NCI-H2196 treated with DMSO at 0.1 percent for 48 hours (cell line): ENCODE data around the gene GSG1L.

Source experiments
- DNase-seq: peaks from one replicate; lab custom pipeline; 2025; ENCODE audit not compliant: unreplicated experiment; lab: John Stamatoyannopoulos, UW

GSG1L gene

DNA sequence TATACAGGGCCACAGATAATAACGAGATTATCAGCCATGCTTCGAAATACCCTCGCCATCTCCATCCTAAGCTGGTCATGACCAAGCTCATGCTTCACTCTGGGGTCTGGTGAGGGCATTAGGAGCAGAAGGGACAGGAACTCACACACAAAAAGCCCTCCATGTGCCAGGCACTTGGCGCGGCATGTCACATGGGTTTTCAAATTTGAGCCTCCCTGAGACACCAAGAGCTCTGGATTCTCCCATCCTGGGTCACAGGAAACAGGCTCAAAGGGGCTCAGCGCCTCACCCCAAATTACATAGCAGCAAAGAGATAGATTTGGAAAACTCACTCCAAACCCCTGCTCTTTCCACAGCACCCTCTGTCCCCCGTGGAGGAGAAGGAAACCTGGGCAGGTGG, 239.5 kb downstream of the GSG1L start:
- DNase-seq = no peak

DNA sequence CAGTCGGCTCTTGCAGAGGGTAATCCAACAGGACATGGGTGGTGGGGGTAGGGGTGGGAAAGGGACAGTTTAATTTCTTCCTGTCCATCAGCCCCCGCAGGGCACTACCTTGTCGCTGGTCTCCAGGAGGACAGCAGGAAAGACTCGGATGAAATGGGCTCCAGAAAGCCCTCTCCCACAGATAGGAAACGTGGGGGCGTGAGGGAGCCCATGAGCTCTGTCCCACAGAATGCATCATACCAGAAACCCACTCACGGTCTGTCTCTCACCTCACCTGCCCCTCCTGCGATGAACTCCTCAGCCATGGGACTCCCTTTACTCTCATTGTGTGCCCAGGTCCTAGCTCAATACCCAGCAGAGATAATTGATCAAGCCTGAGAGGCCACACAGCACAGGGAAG, 240.1 kb downstream of the GSG1L start:
- no peak for DNase-seq

DNA sequence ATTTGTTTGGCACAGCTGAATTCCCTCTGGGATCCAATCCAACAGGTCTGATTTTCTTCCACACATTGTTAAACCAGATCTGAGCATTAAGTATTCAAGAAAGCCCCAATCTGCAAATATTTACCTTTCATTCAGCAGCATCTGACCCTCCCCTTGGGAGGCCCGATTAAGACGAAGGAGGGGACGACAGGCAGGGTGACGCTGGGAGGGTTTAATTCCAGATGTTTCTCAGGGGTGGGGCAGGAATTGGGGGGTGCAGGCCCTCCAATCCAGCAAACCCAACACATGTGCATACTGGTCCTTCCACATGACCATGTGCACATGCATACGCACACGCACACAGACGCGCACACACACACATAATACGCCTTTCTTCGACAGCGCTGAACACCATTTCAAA, 240.5 kb downstream of the GSG1L start:
- DNase-seq = no peak

DNA sequence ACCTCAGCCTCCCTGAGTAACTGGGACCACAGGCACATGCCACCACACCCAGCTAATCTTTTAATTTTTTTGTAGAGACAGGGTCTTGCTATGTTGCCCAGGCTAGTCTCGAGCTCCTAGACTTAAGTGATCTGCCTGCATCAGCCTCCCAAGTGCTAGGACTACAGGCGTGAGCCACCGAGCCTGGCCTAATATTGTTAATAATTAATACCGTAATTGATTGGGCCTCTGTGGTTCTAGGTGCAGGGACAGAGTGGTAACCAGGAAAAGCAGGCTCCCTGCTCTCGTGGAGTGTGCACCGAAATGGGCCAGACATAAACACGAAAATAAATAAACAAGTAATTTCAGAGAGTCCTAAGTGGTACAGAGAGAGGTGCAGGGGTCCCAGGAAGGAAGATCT, 241.0 kb downstream of the GSG1L start:
- no peak for DNase-seq

DNA sequence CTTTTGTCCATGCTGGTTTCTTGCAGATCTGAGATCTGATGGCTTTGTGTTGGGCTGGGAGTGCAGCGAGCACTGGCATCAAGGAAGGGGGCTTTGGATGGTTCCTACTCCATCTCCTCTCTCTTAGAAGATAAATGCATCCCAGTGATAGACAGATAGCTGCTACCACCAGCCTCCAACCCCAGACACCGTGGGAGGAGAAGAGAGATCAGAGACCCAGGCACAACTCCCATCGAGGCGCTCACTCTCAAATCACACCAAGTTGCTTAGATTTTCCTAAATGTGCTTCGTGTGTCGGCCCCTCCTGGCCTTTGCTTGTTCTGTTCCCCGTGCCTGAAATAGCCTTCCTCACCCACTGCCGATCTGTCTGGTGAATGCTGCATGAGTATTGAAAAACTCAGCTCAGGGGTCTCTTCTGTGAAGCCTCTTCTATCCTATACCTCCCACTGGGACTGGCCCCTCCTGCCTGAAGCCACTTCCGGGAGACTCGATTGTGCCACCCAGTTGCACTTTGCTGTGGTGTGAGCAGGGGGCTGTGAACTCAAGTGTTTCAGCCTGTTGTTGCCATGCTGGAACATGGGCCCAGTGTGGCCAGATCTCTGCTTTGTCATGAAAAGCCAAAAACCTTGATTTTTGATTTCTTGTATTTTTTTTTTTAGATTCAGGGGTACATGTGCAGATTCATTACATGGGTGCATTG, 242.7 kb downstream of the GSG1L start:
- no peak for DNase-seq

DNA sequence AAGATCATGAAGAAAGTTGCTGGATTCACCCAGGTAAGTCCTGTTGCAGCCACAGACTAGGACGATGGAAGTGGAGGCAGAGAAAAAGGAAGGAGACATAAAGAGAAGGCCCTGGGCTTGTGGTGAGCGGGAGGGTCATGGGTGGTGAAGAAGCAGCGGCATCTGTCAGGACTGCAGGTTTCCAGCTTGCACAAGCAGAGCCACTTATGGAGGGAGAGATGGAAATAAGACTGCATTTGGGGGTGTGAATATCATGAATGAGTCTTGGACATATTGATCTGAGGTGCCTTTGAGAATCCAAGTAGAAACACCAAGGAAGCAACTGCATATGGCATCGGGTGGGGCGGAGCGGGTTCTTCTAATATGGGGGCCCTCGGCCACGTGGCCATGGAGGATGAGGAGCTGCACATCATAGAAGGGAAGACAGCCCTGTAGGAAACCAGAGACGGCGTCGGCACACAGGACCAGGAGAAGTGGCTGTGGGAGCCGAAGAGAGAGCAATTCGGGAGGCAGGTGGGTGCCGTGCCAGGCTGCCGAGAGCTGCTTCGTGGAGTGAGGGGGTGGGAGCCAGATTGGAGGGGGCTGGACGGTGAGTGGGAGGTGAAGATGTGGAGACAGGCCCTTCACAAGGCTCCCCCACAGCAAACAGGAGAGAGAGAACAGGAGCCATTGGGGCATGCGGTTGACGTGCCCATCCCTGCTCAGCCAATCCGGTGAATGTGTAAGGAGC, 243.5 kb downstream of the GSG1L start:
- no peak for DNase-seq

DNA sequence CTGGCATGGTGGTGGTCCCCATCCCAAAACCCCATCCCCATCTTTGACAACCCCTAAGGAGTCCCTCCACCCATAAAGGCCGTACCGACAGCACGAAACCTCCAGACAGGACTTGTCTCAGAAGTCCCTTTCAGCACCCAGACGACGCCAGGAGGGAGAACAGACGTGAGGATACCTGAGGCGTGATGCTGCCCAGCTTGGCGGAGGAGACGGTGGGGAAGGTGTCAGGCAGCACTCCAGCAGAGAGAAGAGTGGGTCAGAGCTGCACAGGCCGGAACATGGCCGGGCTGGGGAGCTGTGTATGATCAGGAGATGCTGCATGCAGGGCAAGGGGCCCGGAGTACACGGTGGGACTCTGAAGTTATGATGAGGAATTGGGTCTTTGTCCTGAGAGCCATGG, 244.2 kb downstream of the GSG1L start:
- no peak for DNase-seq

DNA sequence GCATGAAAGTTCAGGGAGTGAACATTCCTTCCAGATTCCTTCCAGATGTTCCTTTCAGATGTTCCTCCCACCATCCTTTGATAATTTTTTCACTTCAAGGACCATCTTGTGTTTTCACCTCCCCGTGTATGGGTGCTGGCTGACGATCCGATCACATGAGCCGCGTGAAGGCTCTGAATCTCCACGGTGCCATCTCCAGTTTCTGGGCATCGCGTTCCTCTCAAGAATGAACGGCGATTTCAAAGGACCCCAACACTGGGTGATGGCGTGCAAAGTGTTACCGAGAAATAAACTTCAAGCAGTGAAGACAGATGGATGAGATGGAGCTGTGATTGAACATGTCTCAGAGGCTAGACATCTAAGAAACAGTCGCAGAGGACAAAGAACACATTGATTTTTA, 245.3 kb downstream of the GSG1L start:
- DNase-seq = no peak

DNA sequence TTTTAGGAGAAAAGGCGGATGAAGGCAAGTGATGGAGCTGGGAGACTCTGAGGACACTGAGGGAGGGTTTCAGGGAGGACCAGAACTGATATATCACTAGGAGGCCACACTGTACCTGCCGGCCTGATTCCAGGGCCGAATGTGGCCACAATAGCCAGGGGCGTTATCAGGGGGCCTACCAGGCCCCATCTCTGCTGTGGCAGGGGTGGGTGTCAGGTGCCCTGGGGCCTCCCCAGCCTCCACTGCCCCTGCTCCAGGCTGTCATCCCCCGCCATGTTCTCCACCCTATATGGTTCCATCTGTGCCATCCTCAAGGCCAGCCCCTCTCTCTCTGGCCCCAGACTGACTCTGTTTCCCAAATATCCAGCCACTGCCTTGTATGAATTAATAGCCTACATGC, 246.5 kb downstream of the GSG1L start:
- no peak for DNase-seq

DNA sequence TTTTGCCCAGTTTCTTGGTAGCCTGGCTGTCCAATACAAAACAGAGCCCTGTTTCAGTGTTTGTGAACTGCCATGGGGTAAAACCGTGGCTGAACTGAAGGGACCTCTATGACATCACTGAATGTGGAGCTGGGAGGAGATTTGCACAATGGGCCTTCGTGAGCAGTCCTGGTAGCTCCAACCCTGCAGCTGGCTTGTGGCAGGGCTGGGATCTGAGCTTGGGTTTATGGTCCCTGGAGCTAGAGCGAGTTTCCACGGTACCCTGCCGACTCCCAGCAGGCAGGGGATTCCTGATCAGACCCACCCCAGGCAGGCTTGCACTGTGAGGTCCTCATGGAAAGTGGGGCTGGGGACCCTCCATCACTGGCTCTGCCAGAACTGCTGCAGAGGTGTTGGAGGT, 247.0 kb downstream of the GSG1L start:
- DNase-seq = no peak

DNA sequence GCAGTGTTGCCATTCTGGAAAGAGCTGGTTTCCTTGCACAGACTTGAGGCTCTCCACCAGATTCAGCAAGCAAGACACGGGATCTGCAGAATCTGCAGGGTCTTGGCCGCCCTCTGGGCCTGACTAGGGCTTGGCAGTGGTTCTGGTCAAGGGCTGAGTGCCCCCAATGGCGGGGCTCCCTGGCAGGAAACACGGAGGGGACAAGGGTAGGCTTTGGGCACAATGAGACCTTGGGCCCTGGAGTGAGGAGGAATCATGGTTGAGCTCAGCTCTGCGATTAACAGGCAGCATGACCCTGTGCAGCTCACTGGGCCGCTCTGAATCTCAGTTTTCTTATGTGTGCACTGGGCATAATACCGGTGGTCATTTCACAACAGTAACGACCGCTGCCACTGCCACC, 249.9 kb downstream of the GSG1L start:
- DNase-seq = no peak

DNA sequence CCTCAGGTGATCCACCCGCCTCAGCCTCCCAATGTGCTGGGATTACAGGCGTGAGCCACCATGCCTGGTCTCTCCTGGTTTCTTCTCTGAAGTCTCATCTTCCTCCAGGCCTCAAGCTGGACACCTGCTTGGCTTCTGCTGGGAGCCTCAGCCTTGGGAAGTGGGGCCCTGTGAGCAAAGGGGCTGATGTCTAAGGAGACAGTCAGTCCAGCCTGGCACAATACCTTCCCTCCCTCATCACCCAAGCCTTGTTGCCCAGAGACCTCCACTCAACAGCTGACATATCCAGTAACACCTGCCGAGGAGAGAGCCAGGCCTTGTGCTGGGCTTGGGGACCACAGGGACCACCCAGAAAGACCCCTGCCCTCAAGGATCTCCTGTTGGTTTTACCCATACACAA, 251.6 kb downstream of the GSG1L start:
- no peak for DNase-seq

DNA sequence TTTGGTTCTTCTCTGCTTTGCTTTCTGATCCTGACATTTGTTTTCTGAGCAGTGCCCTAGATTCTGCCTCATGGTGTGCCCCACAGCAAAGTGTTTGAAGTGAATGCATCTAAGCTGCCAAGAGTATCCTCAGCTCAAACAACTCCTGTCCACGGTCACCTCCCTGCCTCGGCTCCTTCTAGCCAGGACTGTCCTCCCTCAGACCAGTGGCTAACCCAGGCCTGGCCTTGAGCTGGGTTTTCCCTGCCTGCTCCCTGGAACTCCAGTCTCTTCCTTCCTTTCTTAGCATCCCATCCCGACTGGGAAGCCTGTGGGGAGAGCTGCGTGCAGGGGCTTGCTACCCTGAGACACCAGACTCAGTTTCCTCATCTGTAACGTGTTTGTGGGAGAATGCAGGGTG, 256.5 kb downstream of the GSG1L start:
- DNase-seq = no peak

DNA sequence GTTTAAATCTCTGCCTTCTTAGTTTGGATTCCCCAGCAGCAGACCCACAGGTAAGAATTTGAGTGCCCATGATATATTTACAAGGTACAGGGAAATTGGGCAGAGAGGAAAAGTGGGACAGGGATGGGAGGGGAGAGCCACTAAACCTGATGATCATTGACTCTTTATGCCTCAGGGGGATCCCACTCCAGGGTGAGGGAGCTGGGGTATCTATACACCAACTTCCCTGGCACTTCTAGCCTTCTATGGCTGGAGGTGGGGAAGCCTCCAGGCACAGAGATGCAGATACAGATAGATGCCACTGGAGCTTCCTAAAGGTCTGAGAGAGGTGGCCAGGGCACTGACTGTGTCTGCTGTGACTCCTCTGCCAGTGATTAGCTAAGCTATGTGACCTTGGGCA, 257.1 kb downstream of the GSG1L start:
- DNase-seq = no peak

DNA sequence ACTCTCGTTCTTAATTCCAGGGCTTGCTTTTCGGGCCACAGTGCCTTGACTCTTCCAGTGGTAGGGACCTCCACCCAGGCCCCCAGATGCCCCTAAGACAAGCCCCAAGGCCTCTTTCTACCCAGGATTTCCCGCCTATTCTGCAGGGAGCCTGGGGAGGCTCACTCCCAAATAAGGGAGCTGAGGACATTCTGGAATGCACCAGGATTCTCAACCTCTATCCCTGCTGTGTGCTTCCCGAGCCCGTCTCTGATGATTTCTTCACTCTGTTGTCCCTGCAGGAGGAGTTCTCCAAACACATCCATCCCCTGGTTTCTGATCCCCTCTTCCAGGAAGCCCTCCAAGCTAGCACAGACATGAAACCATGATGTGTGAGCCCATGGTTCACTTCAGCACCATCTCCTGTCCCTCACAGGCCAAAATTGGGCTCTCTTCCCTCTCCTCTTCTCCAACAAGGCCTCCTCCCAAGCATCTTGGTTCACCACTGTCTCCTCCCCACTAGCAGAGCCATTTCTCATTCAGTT, 257.6 kb downstream of the GSG1L start:
- no peak for DNase-seq

DNA sequence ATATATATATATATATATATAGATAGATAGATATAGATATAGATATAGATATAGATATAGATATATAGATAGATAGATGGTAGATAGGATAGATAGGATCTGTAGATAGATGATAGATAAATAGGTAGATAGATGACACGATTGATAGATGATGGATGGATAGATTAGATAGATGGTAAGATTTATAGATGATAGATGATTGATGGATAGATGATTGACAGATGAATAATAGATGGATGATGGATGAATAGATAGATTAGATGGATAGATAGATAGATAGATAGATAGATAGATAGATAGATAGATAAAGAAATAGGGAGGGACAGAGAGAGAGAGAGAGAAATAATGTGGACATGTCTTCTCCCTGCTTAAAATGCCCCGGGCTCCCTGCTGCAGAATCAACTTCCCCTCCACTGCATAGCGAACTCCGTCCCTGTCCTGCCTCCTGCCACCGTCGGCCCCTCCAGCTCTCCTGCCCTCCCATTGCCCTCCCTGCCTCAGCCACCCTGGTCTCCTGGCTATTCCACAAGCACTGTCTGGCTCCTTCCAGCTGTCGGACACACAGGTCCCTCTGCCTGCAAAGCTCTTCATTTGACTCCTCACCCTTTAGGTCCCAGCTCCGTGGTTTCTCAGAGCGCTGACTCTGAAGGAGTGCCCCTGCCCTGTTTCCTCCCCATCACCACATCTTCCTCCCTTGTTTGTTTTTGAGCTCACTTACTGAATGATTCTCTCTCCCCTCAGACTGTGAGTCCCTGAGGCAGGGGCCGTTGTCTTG, 259.6 kb downstream of the GSG1L start:
- no peak for DNase-seq

DNA sequence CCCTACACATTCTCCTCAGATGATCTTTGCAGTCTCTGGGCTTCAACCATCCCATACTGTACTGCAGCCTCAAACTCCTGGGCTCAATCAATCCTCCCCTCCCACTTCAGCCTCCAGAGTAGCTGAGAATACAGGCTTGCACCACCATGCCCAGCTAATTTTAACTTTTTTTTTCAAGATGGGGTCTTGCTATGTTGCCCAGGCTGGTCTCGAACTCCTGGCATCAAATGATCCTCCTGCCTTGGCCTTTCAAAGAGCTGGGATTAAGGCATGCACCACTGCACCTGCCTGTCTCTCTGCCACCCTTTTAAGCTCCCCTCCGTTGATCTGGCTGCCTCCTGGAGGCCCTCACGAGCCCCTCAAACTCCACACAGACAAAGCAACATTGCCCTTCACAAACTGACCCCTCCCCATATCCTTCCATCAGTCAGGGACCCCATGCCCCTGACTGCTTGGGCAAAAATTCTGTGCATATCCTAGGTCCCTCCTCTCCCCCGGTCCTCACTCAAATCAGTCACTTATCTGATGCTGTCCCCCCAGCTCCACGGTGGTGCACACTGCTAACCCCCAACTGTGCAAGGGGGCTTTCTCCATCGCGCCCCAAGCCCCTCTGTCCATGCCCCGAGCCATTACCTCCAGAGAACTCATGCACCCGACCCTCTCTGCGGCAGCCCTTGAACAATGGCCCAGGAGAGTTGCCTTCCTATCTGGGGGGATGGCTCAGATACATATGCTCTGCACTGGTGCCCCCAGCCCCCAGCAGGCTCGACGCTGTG, 260.7 kb downstream of the GSG1L start:
- DNase-seq = no peak

DNA sequence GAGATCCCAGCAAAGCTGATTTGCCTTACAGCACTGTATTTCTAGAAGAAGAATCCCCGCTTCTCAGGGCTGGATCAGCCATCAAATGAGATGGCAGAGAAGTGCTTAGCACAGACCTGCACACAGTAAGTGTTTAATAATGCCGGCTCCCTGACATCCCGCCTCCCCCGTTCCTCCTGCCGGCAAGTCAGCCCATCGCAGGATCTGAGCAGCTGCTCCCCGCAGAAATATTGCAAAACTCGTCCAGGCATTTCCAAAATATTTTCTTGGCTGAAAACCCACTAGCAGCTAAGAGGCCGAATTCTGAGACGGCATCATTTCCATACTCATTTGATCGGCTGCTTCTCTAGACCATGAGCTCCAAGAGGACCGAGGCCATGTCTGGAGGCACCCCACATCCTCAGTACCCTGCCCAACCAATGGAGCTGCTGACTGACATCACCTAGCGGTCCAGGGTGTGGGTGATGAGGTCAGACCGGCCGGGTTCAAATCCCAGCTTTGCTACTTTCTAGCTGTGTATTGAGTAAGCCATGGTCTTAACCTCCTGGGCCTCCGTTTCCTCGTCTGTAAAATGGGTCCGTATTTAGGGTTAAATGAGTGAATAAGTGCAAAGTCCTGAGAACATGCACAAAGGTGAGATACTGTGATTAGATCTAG, 262.1 kb downstream of the GSG1L start:
- no peak for DNase-seq

DNA sequence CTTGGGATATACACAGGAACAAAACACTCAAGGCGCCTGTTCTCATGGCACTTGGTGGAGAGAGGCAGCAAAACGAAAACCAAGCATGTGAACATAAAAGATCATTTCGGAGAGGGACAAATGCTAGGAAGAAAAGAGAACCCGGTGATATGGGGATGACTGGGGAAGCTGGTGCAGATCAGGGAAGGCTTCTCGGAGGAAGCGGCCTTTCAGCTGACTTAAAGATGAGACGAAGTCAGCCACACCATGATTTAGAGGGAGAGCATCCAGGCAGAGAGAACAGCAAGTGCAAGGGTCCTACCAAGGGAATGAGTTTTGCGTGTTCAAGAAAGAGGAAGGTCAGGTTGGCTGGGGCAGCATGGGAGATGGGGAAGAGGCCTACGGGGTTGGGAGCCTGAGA, 262.7 kb downstream of the GSG1L start:
- no peak for DNase-seq

DNA sequence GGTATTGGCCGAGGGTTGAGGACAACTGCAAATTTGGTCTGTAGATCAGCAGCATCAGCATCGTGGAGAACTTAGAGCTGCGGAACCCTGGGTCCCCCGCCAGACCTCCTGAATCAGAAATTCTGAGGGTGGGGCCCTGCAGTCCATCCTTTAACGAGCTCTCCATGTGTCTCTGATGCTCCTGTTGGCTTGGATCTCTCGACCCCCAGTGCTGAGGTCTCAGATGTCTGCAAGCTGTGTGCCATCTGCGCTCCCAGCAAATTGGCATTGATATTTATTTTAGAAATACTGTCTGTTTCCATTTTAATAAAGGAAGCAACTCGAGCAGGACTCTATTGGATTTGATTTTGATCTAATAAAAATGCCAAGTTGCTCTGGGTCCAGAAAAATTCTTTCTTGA, 263.6 kb downstream of the GSG1L start:
- no peak for DNase-seq

DNA sequence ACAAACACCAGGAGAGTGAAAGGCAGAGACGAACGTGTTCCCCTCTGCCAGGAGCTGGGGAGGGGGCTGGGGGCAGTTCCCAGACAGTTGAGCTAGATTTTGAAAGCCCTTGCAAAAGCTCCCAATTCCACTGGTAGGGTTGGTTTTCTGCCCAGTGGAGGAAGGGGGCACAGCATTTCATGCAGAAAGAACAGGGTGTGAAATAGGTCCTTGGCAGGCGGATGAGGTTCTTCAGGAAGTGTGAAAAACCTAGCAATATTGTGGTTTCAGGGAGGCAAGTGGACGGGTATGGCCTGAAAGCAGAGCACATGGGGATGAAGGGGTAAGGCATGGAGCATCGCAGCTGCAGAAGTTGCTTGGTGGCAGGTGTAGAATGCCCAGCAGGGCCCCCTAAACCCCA, 265.3 kb downstream of the GSG1L start:
- no peak for DNase-seq
